Vagina (tissue), 2 donors: Measurements from ENCODE around the gene NFYC.

ENCODE experiments used
- CTCF ChIP-seq, 3 experiments: fragments of 450-650 bp in 2 of 3; fragments of 200-600 bp in 1 of 3; sonication (generic) in 1 of 3; IDR thresholded peaks; one replicate each; pipeline ENCODE4 v1.5.1; 2017 to 2019; ENCODE audit warnings: antibody characterized with exemption in 3 of 3, mild to moderate bottlenecking in 2 of 3, moderate library complexity in 2 of 3
- POLR2AphosphoS5 ChIP-seq, 2 donors: sonication (generic); formaldehyde crosslinking; IDR thresholded peaks; one replicate each; pipeline ENCODE4 v1.9.0; 2017; ENCODE audit warnings: antibody characterized with exemption in 2 of 2, mild to moderate bottlenecking in 2 of 2, low read depth in 1 of 2; ENCODE audit not compliant: insufficient read depth in 1 of 2

- TF ChIP-seq CTCF (IDR thresholded peaks at IDR 0.05), result no peak
- no peak for TF ChIP-seq POLR2AphosphoS5 (IDR thresholded peaks at IDR 0.05; ENCODE audit: insufficient read depth in 1 of 2, low read depth in 1 of 2)
These were observed 76.9 kb downstream of the NFYC start for GRCh38 chr1:40768146-40768990.
